ENCODE data around the gene CDYL. TPM values are rescaled to one million over a fixed set of nuclear protein-coding genes. Genes with fewer than 3 reads are reported as not detected.

CDYL gene
- total RNA-seq, 5 donors from 2014 or later (not counting 1 experiment from before 2014, with no cell fraction given), result 24.7 to 36.8 (median 30.2) TPM

DNA sequence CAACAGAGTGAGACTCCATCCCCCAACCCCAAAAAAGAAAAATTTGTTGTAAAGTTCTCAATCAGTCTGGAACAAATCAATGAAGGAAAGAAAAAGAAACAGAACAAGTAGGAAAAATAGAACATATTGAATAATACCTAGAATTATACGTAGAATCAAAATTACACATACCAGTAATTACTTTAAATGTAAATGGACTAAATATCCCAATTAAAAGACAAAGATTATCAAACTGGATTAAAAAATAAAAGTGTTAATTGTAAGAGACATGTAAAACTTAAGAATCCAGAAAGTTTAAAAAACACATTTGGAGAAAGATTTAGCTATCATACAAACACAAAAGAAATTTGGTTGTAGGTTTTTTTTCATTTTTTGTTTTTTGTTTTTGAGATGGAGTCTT lies 12.3 kb upstream of the CDYL start:
- no peaks in the 10 kb centered on the region for H3K4me1 Mint-ChIP-seq
- peaks cover 10 to 23% of the 10 kb centered on the region in 2 donors for H3K27me3 Mint-ChIP-seq
- ATAC-seq (replicated peaks in 1 of 4), result no peak
- Histone ChIP-seq H3K27me3 (replicated peaks in 1 of 2; ENCODE audit: control insufficient read depth in 2 of 2, extremely low read depth in 1 of 2, insufficient read depth in 2 of 2, low read length in 1 of 2) (peaks cover 0 to 14% of the 10 kb centered on the region in 2 experiments), H3K4me1 (ENCODE audit: control insufficient read depth in 1 of 2, extremely low read depth in 1 of 2, insufficient read depth in 2 of 2, low read length in 2 of 2) (no peaks in the 10 kb centered on the region), H3K36me3 (ENCODE audit: control insufficient read depth in 2 of 2, extremely low read depth in 1 of 2, insufficient read depth in 1 of 2, low read length in 1 of 2) (no peaks in the 10 kb centered on the region), H3K4me3 (ENCODE audit: control insufficient read depth in 1 of 2, extremely low read depth in 1 of 2, low read length in 1 of 2) (no peak overlapping the region), H3K27ac (ENCODE audit: low read length) (no peak overlapping the region), H3K9me3 (peaks cover 2% of the 10 kb centered on the region)
- ChIA-PET POLR2A (no interaction called here), CTCF (no interaction called here)
- H3K27ac Mint-ChIP-seq, result no peak overlapping the region
- no peak for DNase-seq
- peaks cover 5 to 18% (median 10%) of the 10 kb centered on the region in 3 donors for H3K9me3 Mint-ChIP-seq
- no CpG with 5 or more reads among the region's 1 CpG for WGBS (ENCODE audit: insufficient coverage)
- no peak overlapping the region for H3K4me3 Mint-ChIP-seq
- H3K36me3 Mint-ChIP-seq, result no peaks in the 10 kb centered on the region

DNA sequence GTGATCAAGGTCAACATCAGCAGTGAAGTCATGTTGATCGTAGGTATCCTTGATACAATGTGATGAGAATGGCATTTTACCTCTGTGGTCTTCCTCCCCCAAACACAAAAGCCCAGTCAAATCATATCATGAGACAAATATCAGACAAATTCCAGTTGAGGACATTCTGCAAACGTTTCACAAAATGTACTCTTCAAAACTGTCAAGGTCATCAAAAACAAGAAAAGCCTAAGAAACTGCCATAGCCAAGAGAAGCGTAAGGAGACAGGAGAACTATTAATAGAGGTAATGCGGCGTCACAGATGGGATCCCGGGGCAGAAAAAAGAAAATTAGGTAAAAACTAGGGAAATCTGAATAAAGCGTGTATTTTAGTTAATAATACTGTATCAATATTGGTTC lies 7.4 kb upstream of the CDYL start:
- Mint-ChIP-seq H3K36me3 (no peaks in the 10 kb centered on the region), H3K9me3 (peaks cover 0 to 4% (median 0%) of the 10 kb centered on the region in 3 donors), H3K4me1 (peaks cover 0 to 2% (median 0%) of the 10 kb centered on the region in 3 donors), H3K27ac (no peak overlapping the region), H3K4me3 (no peak overlapping the region), H3K27me3 (peaks cover 0 to under 1% of the 10 kb centered on the region in 2 donors)
- H3K27ac ChIP-seq (ENCODE audit: low read length), result no peak overlapping the region
- DNase-seq (no peak), ATAC-seq (replicated peaks in 1 of 4) (no peak)
- ChIA-PET POLR2A (no interaction called here), CTCF (no interaction called here)
- H3K27me3 ChIP-seq (replicated peaks in 1 of 2; ENCODE audit: control insufficient read depth in 2 of 2, extremely low read depth in 1 of 2, insufficient read depth in 2 of 2, low read length in 1 of 2), result peaks cover 0 to 2% of the 10 kb centered on the region in 2 experiments
- H3K4me1 ChIP-seq (ENCODE audit: control insufficient read depth in 1 of 2, extremely low read depth in 1 of 2, insufficient read depth in 2 of 2, low read length in 2 of 2), result no peaks in the 10 kb centered on the region
- WGBS (ENCODE audit: insufficient coverage), result no CpG with 5 or more reads among the region's 7 CpGs
- no peaks in the 10 kb centered on the region for H3K36me3 ChIP-seq (ENCODE audit: control insufficient read depth in 2 of 2, extremely low read depth in 1 of 2, insufficient read depth in 1 of 2, low read length in 1 of 2)
- H3K4me3 ChIP-seq (ENCODE audit: control insufficient read depth in 1 of 2, extremely low read depth in 1 of 2, low read length in 1 of 2), result no peak overlapping the region
- no peaks in the 10 kb centered on the region for H3K9me3 ChIP-seq

DNA sequence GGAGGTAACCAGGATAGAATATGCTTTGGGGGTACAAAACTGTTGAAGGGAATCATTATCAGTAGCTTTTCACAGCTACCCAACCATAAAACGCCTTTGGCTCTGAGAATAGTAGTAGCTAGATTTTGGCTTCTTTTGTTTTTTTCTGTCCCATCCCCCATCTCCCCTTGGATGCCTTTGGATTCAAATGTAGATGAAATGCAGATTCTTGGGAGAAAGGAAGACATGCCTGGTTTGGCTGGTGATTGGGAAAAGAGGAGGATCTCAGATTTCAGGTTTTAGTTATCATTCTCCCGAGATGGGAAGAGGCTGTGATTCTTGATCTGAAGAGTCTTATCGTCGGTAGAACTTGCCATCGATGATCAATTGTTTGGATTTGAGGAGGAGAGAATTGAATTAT lies 3.5 kb upstream of the CDYL start:
- no peaks in the 10 kb centered on the region for H3K9me3 ChIP-seq
- H3K4me3 ChIP-seq (ENCODE audit: control insufficient read depth in 1 of 2, extremely low read depth in 1 of 2, low read length in 1 of 2), result no peak overlapping the region
- H3K4me3 Mint-ChIP-seq, result no peak overlapping the region
- POLR2A ChIA-PET, result no interaction called here
- H3K36me3 Mint-ChIP-seq, result no peaks in the 10 kb centered on the region
- no peak for ATAC-seq (replicated peaks in 1 of 4)
- DNase-seq, result no peak
- H3K4me1 ChIP-seq (ENCODE audit: control insufficient read depth in 1 of 2, extremely low read depth in 1 of 2, insufficient read depth in 2 of 2, low read length in 2 of 2), result peaks cover 6 to 17% of the 10 kb centered on the region in 2 experiments
- CTCF ChIA-PET, result no interaction called here
- no peaks in the 10 kb centered on the region for H3K27me3 Mint-ChIP-seq
- no peak overlapping the region for H3K27ac Mint-ChIP-seq
- no peaks in the 10 kb centered on the region for H3K36me3 ChIP-seq (ENCODE audit: control insufficient read depth in 2 of 2, extremely low read depth in 1 of 2, insufficient read depth in 1 of 2, low read length in 1 of 2)
- H3K27me3 ChIP-seq (replicated peaks in 1 of 2; ENCODE audit: control insufficient read depth in 2 of 2, extremely low read depth in 1 of 2, insufficient read depth in 2 of 2, low read length in 1 of 2), result no peaks in the 10 kb centered on the region
- WGBS (ENCODE audit: insufficient coverage), result 82% methylated on average over 4 of the region's 5 CpGs
- peaks cover 0 to 7% (median under 1%) of the 10 kb centered on the region in 3 donors for H3K9me3 Mint-ChIP-seq
- peaks cover 15 to 23% (median 18%) of the 10 kb centered on the region in 3 donors for H3K4me1 Mint-ChIP-seq
- no peak overlapping the region for H3K27ac ChIP-seq (ENCODE audit: low read length)

DNA sequence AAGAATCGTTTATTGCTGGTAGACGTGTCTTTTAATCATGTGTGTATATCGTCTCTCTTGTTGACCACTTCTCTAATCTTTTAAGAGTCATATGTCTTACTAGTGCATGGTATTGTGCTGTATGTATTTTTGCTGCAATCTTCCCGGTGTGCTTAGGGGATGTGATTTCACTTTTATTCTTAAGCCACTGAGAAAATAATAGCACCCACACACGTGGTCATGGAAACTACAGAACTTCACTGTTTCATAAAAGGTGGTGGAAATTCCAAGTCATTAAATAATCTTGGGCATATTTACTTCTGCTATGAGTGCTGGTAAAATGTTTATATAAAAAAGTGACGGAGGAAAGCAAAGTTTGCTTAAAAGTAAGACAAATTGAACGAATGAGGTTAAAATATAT lies 3.0 kb upstream of the CDYL start:
- Mint-ChIP-seq H3K27ac (no peak overlapping the region), H3K4me1 (peaks cover 19 to 27% (median 22%) of the 10 kb centered on the region in 3 donors), H3K36me3 (no peaks in the 10 kb centered on the region), H3K27me3 (no peaks in the 10 kb centered on the region), H3K9me3 (peaks cover 3 to 7% (median 5%) of the 10 kb centered on the region in 3 donors), H3K4me3 (no peak overlapping the region)
- H3K27me3 ChIP-seq (replicated peaks in 1 of 2; ENCODE audit: control insufficient read depth in 2 of 2, extremely low read depth in 1 of 2, insufficient read depth in 2 of 2, low read length in 1 of 2), result no peaks in the 10 kb centered on the region
- no peak overlapping the region for H3K27ac ChIP-seq (ENCODE audit: low read length)
- H3K9me3 ChIP-seq, result no peaks in the 10 kb centered on the region
- no CpG with 5 or more reads among the region's 7 CpGs for WGBS (ENCODE audit: insufficient coverage)
- H3K4me1 ChIP-seq (ENCODE audit: control insufficient read depth in 1 of 2, extremely low read depth in 1 of 2, insufficient read depth in 2 of 2, low read length in 2 of 2), result peaks cover 6 to 18% of the 10 kb centered on the region in 2 experiments
- no peaks in the 10 kb centered on the region for H3K36me3 ChIP-seq (ENCODE audit: control insufficient read depth in 2 of 2, extremely low read depth in 1 of 2, insufficient read depth in 1 of 2, low read length in 1 of 2)
- DNase-seq (no peak), ATAC-seq (replicated peaks in 1 of 4) (no peak)
- H3K4me3 ChIP-seq (ENCODE audit: control insufficient read depth in 1 of 2, extremely low read depth in 1 of 2, low read length in 1 of 2), result no peak overlapping the region
- ChIA-PET POLR2A (no interaction called here), CTCF (no interaction called here)

DNA sequence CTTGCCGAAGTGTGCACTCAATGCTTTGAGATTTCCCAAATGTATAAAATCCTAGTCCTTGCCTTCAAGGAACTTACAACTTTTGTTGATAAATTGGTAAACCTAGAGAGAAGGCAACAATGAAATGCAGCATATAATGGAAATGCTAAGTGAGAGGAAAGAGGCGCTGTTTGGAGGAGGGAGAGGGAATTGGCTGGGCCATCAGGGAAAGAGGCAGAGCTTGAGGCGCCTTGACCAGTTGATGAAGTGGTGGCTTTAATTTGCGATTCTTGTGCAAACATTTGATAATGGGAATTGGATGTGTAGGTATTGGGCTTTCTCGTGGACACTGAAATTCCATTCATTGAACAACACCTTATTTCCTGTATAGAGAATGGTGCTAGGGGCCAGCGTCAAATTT lies 1.9 kb upstream of the CDYL start:
- H3K9me3 Mint-ChIP-seq, result peaks cover 7 to 10% (median 9%) of the 10 kb centered on the region in 3 donors
- no peak overlapping the region for H3K27ac ChIP-seq (ENCODE audit: low read length)
- DNase-seq (no peak), ATAC-seq (replicated peaks in 1 of 4) (no peak)
- H3K4me1 ChIP-seq (ENCODE audit: control insufficient read depth in 1 of 2, extremely low read depth in 1 of 2, insufficient read depth in 2 of 2, low read length in 2 of 2), result peaks cover 6 to 18% of the 10 kb centered on the region in 2 experiments
- peak overlapping the region; percentile 72 to 87 for H3K27ac Mint-ChIP-seq
- H3K27me3 ChIP-seq (replicated peaks in 1 of 2; ENCODE audit: control insufficient read depth in 2 of 2, extremely low read depth in 1 of 2, insufficient read depth in 2 of 2, low read length in 1 of 2), result no peaks in the 10 kb centered on the region
- H3K36me3 Mint-ChIP-seq, result no peaks in the 10 kb centered on the region
- POLR2A ChIA-PET, result no interaction called here
- no peaks in the 10 kb centered on the region for H3K36me3 ChIP-seq (ENCODE audit: control insufficient read depth in 2 of 2, extremely low read depth in 1 of 2, insufficient read depth in 1 of 2, low read length in 1 of 2)
- WGBS (ENCODE audit: insufficient coverage), result 87% methylated on average over 3 of the region's 6 CpGs
- CTCF ChIA-PET, result no interaction called here
- no peak overlapping the region for H3K4me3 ChIP-seq (ENCODE audit: control insufficient read depth in 1 of 2, extremely low read depth in 1 of 2, low read length in 1 of 2)
- H3K9me3 ChIP-seq, result peaks cover 2% of the 10 kb centered on the region
- H3K27me3 Mint-ChIP-seq, result no peaks in the 10 kb centered on the region
- H3K4me1 Mint-ChIP-seq, result peaks cover 30 to 38% (median 33%) of the 10 kb centered on the region in 3 donors
- H3K4me3 Mint-ChIP-seq, result peak overlapping the region; percentile 87 to 96 (median 92)

DNA sequence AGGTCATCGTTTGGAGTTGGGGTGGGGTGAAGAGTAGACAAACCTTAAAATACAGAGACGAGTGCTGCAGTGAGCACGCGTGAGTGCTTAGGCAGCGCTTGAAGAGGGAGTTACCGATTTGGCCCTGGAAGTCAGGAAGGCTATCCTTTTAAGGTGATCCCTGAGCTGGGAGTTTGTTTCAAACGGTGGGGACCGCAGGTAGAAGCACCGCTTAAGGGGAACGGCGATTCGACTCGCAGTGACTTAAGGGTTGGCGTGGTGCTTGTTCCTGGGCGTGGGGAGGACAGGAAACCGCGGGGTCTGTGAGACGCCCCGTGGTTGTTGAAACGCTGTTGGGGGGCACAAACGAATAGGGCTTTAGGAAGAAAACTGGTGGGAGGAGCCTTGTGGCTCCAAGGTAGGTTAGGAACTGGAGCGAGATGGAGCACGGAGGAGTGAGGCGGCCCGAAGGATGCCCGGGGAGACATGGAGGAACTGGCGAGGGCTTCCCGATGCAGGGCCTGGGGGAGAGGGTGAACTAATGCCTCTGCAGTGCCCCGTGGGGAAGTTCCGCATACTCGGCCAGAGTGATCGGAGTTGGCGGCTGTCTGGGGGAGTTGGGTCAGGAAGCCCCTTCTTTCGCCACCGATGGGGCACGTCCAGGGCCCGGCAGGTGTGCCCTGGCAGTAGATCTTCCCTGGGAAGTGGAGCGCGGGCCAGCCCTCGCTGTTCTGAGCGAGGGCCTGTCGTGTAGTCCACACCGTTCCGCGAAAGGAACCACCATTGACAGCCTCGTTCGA lies 1.3 kb upstream of the CDYL start:
- Mint-ChIP-seq H3K27ac (peak overlapping the region; percentile 72 to 87), H3K36me3 (no peaks in the 10 kb centered on the region), H3K27me3 (no peaks in the 10 kb centered on the region), H3K4me3 (peak overlapping the region; percentile 87 to 96 (median 92)), H3K9me3 (peaks cover 7 to 10% (median 9%) of the 10 kb centered on the region in 3 donors), H3K4me1 (peaks cover 36 to 43% (median 39%) of the 10 kb centered on the region in 3 donors)
- 7% methylated on average over 47 of the region's 47 CpGs for WGBS (ENCODE audit: insufficient coverage)
- H3K27me3 ChIP-seq (replicated peaks in 1 of 2; ENCODE audit: control insufficient read depth in 2 of 2, extremely low read depth in 1 of 2, insufficient read depth in 2 of 2, low read length in 1 of 2), result no peaks in the 10 kb centered on the region
- H3K9me3 ChIP-seq, result peaks cover 2% of the 10 kb centered on the region
- DNase-seq, result peak in 25 of 35 experiments; percentile 1 to 42 (median 9)
- peaks cover 6 to 18% of the 10 kb centered on the region in 2 experiments for H3K4me1 ChIP-seq (ENCODE audit: control insufficient read depth in 1 of 2, extremely low read depth in 1 of 2, insufficient read depth in 2 of 2, low read length in 2 of 2)
- ChIA-PET POLR2A (interaction anchor here in 1 of 2 donors (1.1 kb wide), 1 partner anchor 754 kb away, joined by 6 read pairs; a partner anchor contains a TSS), CTCF (no interaction called here)
- H3K36me3 ChIP-seq (ENCODE audit: control insufficient read depth in 2 of 2, extremely low read depth in 1 of 2, insufficient read depth in 1 of 2, low read length in 1 of 2), result no peaks in the 10 kb centered on the region
- peak overlapping the region; percentile 57 for H3K27ac ChIP-seq (ENCODE audit: low read length)
- no peak for ATAC-seq (replicated peaks in 1 of 4)
- H3K4me3 ChIP-seq (ENCODE audit: control insufficient read depth in 1 of 2, extremely low read depth in 1 of 2, low read length in 1 of 2), result peak overlapping the region; percentile 62 to 70
